Uterus (tissue), 4 donors: ENCODE data around the gene EEFSEC. TPM values are rescaled to one million over a fixed set of nuclear protein-coding genes. Genes with fewer than 3 reads are reported as not detected.

Experiments
- DNase-seq, 2 donors: peaks; one replicate each; pipeline ENCODE4 v3.0.0-alpha.2; 2019 to 2020
- H3K27ac ChIP-seq, 2 donors: fragments of 200-600 bp; sonication (generic); 1 replicate in 1 of 2; 2 replicates in 1 of 2; pipeline ENCODE4 v1.5.1; 2016 to 2018
- H3K27me3 ChIP-seq, 2 donors: fragments of 200-600 bp; sonication (generic); one replicate each; pipeline ENCODE4 v1.5.1; 2018 to 2019; ENCODE audit warnings: control low read depth in 1 of 2
- H3K36me3 ChIP-seq, 2 donors: fragments of 200-600 bp; sonication (generic); one replicate each; pipeline ENCODE4 v1.5.1; 2019; ENCODE audit warnings: control low read depth in 1 of 2
- H3K4me1 ChIP-seq, 2 donors: fragments of 200-600 bp; sonication (generic); one replicate each; pipeline ENCODE4 v1.5.1; 2018 to 2019; ENCODE audit warnings: control low read depth in 1 of 2
- H3K4me3 ChIP-seq, 2 donors: fragments of 200-600 bp; sonication (generic); 1 replicate in 1 of 2; 2 replicates in 1 of 2; pipeline ENCODE4 v1.5.1; 2018 to 2019; ENCODE audit warnings: mild to moderate bottlenecking in 1 of 2
- H3K9me3 ChIP-seq, 2 donors: fragments of 200-600 bp; sonication (generic); one replicate each; pipeline ENCODE4 v1.5.1; 2019; ENCODE audit warnings: control low read depth in 1 of 2
- POLR2A ChIP-seq, 2 donors: fragments of 450-650 bp; IDR thresholded peaks; one replicate each; pipeline ENCODE4 v1.6.1; 2016; ENCODE audit warnings: antibody characterized with exemption in 2 of 2, mild to moderate bottlenecking in 1 of 2, moderate library complexity in 1 of 2
- intact Hi-C: fragments of 100-400 bp; cut with DNase I; formaldehyde crosslinking; loops from one replicate; pipeline ENCODE4 v1.15.1; 2023; ENCODE audit warnings: low total_unique reads
- total RNA-seq, 4 donors: library from RNA; depleted of rRNA in 3 of 4; stranded (reverse); fragments of >200 nt in 3 of 4; gene quantifications; one replicate each; pipeline versions ENCODE4 v1.1.0 to v1.2.4, GENCODE V29; 2014 to 2023
- TF ChIP-seq, protein P1 (sequence below), 4 experiments: fragments of 200-600 bp in 2 of 4; fragments of 450-650 bp in 2 of 4; sonication (generic) in 2 of 4; IDR thresholded peaks; one replicate each; pipeline ENCODE4 v1.5.1; 2016 to 2019; ENCODE audit warnings: antibody characterized with exemption in 4 of 4, mild to moderate bottlenecking in 2 of 4, moderate library complexity in 1 of 4
- donor health status: DM: yes; HTN: yes; CAD: no.

EEFSEC gene
- total RNA-seq, 4 donors from 2014 or later, result 2.9 to 20.0 (median 12.5) TPM

DNA sequence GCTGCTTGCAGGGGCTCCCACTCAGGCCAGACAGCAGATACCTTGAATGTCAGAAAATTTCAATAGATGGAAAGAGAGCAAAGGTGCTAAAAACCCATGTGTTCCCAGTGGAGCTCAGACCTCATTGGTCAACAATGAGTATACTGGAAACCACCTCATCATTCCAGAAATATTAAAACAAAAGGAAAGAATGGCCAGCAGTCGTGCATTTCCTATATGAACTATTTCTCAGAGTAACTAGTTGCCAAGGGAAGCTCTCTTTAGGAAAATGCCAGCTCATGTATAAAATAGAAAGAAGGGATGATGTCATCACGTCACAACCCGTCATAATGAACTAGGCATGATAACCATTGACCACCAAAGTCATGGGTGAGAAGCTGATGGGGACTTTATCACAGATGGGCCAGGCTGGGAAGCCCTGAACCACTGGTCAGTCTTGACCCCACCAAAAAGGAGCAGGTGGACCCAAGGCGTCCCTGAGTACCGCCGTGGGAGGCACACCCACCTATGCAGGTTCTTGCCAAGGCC, 295.9 kb downstream of the EEFSEC start:
- no peak for TF ChIP-seq POLR2A (IDR thresholded peaks at IDR 0.05)
- TF ChIP-seq, protein P1, sequence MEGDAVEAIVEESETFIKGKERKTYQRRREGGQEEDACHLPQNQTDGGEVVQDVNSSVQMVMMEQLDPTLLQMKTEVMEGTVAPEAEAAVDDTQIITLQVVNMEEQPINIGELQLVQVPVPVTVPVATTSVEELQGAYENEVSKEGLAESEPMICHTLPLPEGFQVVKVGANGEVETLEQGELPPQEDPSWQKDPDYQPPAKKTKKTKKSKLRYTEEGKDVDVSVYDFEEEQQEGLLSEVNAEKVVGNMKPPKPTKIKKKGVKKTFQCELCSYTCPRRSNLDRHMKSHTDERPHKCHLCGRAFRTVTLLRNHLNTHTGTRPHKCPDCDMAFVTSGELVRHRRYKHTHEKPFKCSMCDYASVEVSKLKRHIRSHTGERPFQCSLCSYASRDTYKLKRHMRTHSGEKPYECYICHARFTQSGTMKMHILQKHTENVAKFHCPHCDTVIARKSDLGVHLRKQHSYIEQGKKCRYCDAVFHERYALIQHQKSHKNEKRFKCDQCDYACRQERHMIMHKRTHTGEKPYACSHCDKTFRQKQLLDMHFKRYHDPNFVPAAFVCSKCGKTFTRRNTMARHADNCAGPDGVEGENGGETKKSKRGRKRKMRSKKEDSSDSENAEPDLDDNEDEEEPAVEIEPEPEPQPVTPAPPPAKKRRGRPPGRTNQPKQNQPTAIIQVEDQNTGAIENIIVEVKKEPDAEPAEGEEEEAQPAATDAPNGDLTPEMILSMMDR (IDR thresholded peaks at IDR 0.05), result no peak
- no peaks in the 10 kb centered on the region for H3K9me3 ChIP-seq
- intact Hi-C loops, result no loop called here
- no peaks in the 10 kb centered on the region for H3K27me3 ChIP-seq
- H3K4me3 ChIP-seq, result no peak overlapping the region
- no peak overlapping the region for H3K27ac ChIP-seq
- DNase-seq, result no peak
- no peaks in the 10 kb centered on the region for H3K4me1 ChIP-seq
- H3K36me3 ChIP-seq, result no peaks in the 10 kb centered on the region

DNA sequence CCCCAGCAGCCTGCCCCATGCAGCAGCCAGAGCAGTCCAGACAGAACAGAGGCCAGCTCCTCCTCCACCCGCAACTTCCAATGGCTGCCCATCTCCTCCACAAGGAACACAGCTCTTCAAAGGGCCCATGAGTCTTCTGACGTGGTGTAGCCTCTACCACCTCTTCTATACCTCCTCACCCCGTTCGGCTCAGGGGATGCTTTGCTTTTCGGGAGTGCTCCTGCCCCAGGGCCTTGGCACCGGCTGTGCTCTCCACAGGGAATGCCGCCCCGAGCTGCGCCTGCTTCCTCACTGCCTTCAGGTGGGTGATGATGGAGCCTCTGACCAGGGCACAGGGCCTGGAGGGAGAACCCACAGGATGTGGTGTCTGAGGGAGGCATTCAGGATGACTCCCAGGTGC, 298.8 kb downstream of the EEFSEC start:
- Histone ChIP-seq H3K36me3 (no peaks in the 10 kb centered on the region), H3K27me3 (no peaks in the 10 kb centered on the region), H3K4me1 (no peaks in the 10 kb centered on the region), H3K27ac (no peak overlapping the region), H3K9me3 (no peaks in the 10 kb centered on the region), H3K4me3 (no peak overlapping the region)
- DNase-seq, result no peak
- TF ChIP-seq, protein P1 (IDR thresholded peaks at IDR 0.05), result no peak
- TF ChIP-seq POLR2A (IDR thresholded peaks at IDR 0.05), result no peak
- intact Hi-C loops, result no loop called here

DNA sequence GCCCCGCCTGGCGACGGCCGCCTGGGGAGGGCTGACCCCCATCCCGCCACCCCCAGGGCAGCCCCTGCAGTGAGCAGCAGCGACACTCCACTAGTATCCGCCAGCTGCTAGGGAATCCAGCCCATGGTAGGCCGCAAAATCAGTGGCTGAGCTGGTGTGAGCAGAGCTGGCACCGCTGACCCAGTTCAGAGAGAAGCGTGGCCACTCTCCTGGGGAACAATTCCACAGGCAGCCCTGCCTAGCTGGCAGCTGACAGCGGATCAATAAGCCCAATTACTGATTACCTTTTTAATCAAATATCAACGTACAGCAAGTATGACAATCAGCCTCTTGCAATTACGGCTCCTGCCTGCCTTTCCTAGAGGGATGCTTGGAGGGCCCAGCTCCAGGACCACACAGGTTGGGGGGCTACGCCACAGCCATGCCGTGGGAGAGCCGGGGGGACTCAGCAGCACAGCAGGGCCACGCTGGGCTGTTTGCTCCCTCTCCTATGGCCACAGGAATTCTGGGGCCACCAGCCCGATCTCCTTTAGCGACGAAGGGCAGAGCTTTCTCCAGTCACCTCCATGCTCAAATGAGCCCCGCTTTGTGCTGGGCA, 299.5 kb downstream of the EEFSEC start:
- intact Hi-C loops, result no loop called here
- TF ChIP-seq, protein P1 (IDR thresholded peaks at IDR 0.05), result no peak
- TF ChIP-seq POLR2A (IDR thresholded peaks at IDR 0.05), result no peak
- H3K4me1 ChIP-seq, result no peaks in the 10 kb centered on the region
- H3K4me3 ChIP-seq, result no peak overlapping the region
- no peak for DNase-seq
- H3K27me3 ChIP-seq, result no peaks in the 10 kb centered on the region
- H3K27ac ChIP-seq, result no peak overlapping the region
- no peaks in the 10 kb centered on the region for H3K9me3 ChIP-seq
- H3K36me3 ChIP-seq, result no peaks in the 10 kb centered on the region

DNA sequence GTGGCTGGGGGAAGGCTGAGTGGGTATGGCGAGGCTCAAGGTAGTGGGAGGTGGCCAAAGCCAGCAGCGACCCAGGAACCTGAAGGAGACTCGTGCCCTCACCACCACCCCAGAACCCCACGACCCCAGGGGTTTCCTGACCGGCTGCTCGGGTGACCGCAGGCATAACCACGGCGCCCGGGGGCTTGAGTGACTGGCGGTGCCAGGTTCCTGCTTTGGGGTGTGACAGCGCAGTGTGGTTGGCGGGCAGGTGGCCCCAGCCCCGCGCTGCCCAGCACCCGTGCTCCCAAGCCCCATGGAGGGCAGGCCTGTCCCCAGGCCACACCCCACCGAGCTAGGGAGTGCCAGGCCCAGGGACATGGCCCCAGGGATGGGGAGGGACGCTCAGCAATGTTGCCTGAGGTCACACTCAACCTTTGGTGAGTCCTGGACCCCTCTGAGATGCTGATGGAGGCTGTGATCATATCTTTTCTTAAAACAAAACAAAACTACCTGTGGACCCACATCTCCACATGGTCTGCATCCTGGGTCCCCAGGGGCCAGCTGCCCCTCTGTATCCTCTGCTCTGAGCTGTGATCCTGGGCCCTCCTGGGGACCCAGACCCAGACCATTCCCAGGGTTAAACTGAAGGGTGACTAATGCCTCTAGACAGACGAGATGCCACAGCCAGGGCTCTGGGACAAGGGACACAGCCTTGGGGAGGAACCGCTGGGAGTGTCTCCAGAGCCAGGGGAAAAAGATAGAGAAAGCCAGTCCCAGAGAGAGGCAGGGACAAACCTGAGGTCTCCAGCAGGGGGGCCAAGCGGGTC, 300.4 kb downstream of the EEFSEC start:
- Histone ChIP-seq H3K9me3 (no peaks in the 10 kb centered on the region), H3K4me1 (no peaks in the 10 kb centered on the region), H3K36me3 (no peaks in the 10 kb centered on the region), H3K27ac (no peak overlapping the region), H3K27me3 (no peaks in the 10 kb centered on the region), H3K4me3 (no peak overlapping the region)
- intact Hi-C loops, result no loop called here
- TF ChIP-seq, protein P1 (IDR thresholded peaks at IDR 0.05), result no peak
- no peak for TF ChIP-seq POLR2A (IDR thresholded peaks at IDR 0.05)
- DNase-seq, result no peak

DNA sequence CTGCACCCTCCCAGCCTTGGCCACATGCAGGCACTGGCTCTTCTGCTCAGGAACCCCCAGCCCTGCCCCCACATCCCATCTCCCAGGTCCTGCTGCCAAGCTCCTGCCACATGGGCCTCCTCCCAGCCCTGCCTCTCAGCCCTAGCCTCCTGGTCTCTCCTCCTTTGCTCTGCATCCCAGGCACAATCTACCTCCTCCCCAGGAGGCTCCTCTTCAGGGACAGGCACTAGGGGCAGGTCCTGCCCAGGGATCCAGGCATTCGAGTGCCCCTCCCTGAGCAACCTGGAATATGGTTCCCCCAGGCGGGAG, 301.0 kb downstream of the EEFSEC start:
- no peak for DNase-seq
- Histone ChIP-seq H3K36me3 (no peaks in the 10 kb centered on the region), H3K9me3 (no peaks in the 10 kb centered on the region), H3K4me1 (no peaks in the 10 kb centered on the region), H3K4me3 (no peak overlapping the region), H3K27me3 (no peaks in the 10 kb centered on the region), H3K27ac (no peak overlapping the region)
- TF ChIP-seq, protein P1 (IDR thresholded peaks at IDR 0.05), result no peak
- no peak for TF ChIP-seq POLR2A (IDR thresholded peaks at IDR 0.05)
- intact Hi-C loops, result no loop called here
